Activated T-cell treated with anti-CD3 and anti-CD28 coated beads for 1 hour (primary cell): ENCODE data around the gene CAMKV.

Experiments used
- DNase-seq: peaks from one replicate; pipeline ENCODE4 v3.0.0-alpha.2; 2020; ENCODE audit warnings: low read depth

CAMKV gene

GRCh38 chr3:49896345-49896744 lies 26.6 kb upstream of the CAMKV start:
- no peak for DNase-seq

GRCh38 chr3:49895791-49896190 lies 26.1 kb upstream of the CAMKV start:
- no peak for DNase-seq

GRCh38 chr3:49889296-49889695 lies 19.6 kb upstream of the CAMKV start:
- no peak for DNase-seq

- no peak for DNase-seq
Measured at GRCh38 chr3:49886922-49887265, 17.2 kb upstream of the CAMKV start.

GRCh38 chr3:49883998-49884397 lies 14.3 kb upstream of the CAMKV start:
- no peak for DNase-seq

- DNase-seq = no peak
Measured at GRCh38 chr3:49882166-49882565, 12.5 kb upstream of the CAMKV start.

- DNase-seq = no peak
Measured at GRCh38 chr3:49880581-49881315, 11.0 kb upstream of the CAMKV start.

GRCh38 chr3:49879721-49880120 lies 10.0 kb upstream of the CAMKV start:
- no peak for DNase-seq

GRCh38 chr3:49878686-49879085 lies 9.0 kb upstream of the CAMKV start:
- no peak for DNase-seq

- no peak for DNase-seq
Measured at GRCh38 chr3:49877716-49878115, 8.0 kb upstream of the CAMKV start.

GRCh38 chr3:49876567-49876966 lies 6.9 kb upstream of the CAMKV start:
- DNase-seq = no peak

- DNase-seq = no peak
Measured at GRCh38 chr3:49873623-49874022, 3.9 kb upstream of the CAMKV start.

- no peak for DNase-seq
Measured at GRCh38 chr3:49872801-49873281, 3.1 kb upstream of the CAMKV start.

- DNase-seq = no peak
Measured at GRCh38 chr3:49871531-49872153, 1.9 kb upstream of the CAMKV start.

GRCh38 chr3:49868862-49869466 lies 742 bp downstream of the CAMKV start:
- DNase-seq = no peak

GRCh38 chr3:49867871-49868321 lies 1.8 kb downstream of the CAMKV start:
- no peak for DNase-seq

- DNase-seq = no peak
Measured at GRCh38 chr3:49867400-49867799, 2.3 kb downstream of the CAMKV start.

GRCh38 chr3:49865198-49865784 lies 4.4 kb downstream of the CAMKV start:
- DNase-seq = no peak

GRCh38 chr3:49864505-49864904 lies 5.2 kb downstream of the CAMKV start:
- DNase-seq = no peak

GRCh38 chr3:49859576-49860305 lies 10.0 kb downstream of the CAMKV start:
- DNase-seq = no peak

- peak; percentile 91 for DNase-seq
Measured at GRCh38 chr3:49856181-49857005, 13.3 kb downstream of the CAMKV start, which contains the start of gene TRAIP. TSS of gene TRAIP (minus strand) at chr3:49856564. CDS start at chr3:49856453, 111 bp downstream.
